GM19043 (cell line): Measurements from ENCODE around the gene CCHCR1.

Experiments used
- ATAC-seq: cut with Tn5 transposase; IDR thresholded peaks from one replicate; pipeline ENCODE4 v1.9.1; 2021; ENCODE audit warnings: low read depth; ENCODE audit not compliant: unreplicated experiment

CCHCR1 gene

DNA sequence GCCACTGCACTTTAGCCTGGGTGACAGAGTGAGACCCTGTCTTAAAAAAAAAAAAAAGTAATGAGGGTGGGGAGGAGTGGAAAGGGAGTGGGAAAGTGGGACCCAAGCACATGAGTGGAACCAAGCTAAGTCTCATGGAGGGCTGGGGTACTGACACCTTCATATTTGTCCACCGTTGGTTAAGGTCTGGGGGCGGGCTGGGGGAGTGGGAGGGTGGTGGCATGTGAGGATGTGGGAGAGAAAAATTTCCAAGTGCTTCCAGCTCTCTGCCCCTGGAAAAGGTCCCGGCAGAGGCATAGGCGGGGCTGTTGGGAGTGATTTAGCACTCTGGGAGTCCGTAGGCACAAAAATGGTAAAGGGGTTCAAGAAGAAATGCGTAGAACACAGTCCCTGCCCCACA is 24.8 kb downstream of the CCHCR1 start:
- ATAC-seq, result no peak

GRCh38 chr6:31131595-31131994 is 26.0 kb downstream of the CCHCR1 start:
- no peak for ATAC-seq

DNA sequence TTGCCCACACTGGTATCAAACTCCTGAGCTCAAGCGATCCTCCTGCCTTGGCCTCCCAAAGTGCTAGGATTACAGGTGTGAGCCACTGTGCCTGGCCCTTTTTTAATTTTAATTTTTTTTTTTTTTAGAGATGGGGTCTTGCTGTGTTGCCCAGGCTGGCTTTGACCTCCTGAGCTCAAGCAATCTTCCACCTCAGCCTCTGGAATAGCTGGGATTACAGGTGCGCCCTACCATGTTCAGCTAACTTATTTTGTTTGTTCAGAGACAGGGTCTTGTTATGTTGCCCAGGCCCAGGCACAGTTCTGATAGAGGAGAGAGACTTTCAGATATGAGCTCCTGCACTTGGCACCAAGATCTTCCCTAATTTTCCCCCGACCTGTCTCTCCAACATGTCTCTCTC is 26.9 kb downstream of the CCHCR1 start:
- no peak for ATAC-seq

DNA sequence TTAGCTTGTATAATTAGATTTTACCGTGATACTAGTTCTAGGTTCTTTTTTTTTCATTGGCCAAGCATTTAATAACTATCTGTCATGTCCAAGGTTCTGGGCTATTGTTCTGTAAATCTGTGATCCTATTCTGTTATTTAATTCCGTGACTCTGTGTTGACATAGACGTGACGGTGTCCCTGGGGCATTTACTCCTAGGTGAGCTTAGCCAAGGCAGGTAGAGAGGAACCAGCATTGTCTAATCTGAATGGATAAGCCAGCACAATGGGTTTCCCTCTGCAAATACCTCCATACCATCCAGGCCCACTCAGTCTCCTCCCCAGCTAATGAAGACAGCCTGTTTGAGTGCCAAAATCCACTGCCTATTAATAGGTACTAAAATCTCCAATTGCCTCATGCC is 28.5 kb downstream of the CCHCR1 start:
- no peak for ATAC-seq

DNA sequence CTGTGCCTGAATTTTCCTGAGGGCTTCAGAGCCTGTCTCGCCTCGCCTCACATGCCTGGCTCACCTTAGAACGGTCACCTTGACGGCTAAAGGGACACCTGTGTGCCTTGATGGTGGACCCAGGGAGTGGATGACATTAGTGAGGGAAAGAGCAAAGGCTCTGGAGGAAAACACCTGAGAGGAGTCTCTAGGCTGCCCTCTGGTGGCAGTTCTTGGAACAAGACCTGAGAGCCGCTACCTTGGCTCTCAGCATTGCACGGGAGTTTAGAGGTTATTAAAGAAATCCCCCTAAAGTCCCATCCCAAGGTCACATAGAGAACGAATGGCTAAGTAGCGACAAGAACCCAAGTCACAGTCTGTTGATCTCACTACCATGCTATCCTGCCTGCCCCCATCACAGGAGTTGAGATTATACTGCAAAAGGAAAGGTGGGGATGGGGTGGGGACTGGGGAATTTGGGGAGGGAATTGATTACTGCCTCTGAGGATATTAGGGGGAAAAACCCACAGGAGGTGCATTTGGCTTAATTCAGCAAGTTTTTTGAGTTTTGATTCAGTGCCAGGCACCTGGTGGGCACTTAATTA is 29.4 kb downstream of the CCHCR1 start:
- ATAC-seq, result no peak

- ATAC-seq, result no peak
Measured at GRCh38 chr6:31126396-31127175, 31.0 kb downstream of the CCHCR1 start.

GRCh38 chr6:31125586-31126363 is 31.8 kb downstream of the CCHCR1 start:
- no peak for ATAC-seq

- no peak for ATAC-seq
Measured at GRCh38 chr6:31125162-31125561, 32.4 kb downstream of the CCHCR1 start.

DNA sequence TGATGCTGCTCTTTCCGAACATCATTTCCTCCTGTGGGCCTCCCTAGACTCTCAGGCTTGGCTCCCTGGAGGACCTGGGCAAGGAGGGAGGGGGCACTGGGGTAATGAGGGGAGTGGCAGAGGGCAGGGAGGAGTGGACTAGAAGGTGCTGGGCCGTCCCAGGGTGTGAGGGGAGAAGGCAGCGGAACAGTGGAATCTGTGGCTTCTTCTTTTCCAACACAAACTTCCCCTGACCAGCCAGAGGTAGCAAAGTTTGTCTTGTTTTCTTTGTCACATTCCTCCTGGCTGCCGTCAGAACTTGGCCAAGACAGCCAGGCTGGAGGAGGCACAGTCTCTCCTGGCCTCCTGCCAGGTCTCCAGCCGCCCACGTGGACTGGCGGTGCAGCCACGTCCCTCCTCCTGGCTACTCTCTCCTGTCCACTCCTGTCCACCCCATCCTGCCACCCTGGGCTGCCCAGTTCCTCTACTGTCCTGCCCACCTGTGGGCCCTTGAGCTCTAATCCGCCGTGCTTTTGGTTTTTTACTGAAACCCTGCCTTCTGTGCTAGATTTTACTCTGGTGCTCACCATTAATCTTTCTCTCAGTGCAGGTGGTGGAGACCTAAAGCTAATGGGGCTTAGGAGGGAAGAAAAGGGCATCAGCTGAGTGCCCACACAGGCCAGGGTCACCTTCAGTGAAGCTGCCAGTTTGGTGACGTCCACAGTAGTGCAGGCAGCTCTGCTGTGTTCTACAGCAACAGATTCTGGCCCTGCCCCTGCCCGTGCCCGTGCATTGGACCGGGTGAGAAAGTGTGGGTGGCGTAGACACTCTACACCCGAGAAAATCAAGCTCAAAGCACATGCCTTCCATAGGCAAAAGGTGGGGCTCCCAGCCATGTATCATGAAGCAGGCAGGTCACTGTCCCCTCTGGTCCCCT is 34.6 kb downstream of the CCHCR1 start:
- no peak for ATAC-seq

- no peak for ATAC-seq
Measured at GRCh38 chr6:31121131-31121790, 36.3 kb downstream of the CCHCR1 start.

DNA sequence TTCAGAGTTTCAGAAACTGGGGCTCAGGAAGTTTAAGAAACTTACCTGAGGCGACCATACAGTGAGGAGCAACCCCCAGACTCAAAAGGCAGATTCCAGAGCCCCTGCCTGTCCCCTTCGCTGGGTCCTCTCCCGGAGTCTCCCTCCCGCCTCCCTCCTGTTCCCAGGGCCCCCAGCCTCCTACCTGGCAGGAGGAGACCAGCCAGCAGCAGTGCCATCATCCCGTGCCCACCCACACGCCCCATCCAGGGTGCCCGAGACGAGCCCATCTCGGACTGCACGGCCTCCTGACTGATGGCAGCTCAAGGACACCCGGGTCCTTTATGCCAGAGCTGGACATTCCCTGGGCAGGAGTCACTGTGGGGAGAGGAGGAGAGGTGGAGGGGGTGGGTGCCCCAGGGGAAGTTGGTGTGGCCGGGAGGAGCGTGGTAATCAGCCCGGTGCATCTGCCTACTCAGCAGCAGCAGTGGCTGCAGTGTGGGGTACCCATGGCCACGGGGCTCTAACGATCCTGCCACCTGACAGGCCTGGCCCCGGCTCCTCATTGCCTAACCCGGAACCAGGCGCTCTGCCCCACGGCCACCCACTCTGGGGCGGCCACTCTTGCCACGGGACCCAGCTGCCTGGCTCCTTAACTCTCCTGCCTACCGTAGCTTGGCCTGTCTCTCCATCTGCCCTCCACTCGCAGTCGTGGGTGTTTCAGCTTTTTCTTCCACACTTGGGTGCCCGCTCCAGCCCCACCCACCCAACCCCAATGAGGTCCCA is 37.3 kb downstream of the CCHCR1 start, which contains the start of gene CDSN:
CDSN (minus strand) TSS at position 296 of the 765 bp plus-strand sequence; CDS start at position 269, 27 bp downstream.
- ATAC-seq, result no peak

- ATAC-seq, result no peak
Measured at GRCh38 chr6:31118178-31118577, 39.4 kb downstream of the CCHCR1 start.

DNA sequence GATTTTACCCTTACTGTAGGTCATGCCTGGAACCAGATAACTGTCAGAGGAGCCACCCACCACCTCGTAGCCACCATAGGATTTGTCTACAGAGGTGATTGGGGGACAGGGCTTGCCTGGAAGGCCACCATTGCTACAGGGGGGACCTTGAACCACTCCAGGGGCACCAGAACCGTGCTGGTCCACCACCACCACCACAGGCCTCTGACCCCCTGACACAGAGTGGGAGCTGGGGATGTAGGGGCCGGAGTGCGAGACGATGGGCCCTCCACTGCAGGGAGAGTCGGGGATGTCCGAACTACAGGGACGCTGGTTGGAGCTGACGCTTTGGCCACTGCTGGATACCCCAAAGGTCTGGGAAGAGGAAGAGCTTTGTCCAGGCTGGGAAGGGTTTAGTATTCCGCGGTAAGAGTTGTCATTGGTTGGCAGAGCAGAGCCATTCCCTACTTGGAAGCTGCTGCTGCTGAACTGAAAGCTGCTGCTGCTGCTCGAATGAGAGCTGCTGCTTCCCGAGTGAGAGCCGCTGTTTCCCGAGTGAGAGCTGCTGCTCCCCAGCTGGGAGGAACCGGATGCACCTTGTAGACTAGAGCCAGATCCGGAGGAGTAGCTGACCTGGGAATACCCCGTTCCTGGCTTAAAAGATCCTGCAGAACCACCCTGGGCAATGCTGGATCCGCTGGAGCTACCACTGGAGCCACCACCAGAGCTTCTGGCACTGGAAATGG is 40.8 kb downstream of the CCHCR1 start:
- no peak for ATAC-seq

DNA sequence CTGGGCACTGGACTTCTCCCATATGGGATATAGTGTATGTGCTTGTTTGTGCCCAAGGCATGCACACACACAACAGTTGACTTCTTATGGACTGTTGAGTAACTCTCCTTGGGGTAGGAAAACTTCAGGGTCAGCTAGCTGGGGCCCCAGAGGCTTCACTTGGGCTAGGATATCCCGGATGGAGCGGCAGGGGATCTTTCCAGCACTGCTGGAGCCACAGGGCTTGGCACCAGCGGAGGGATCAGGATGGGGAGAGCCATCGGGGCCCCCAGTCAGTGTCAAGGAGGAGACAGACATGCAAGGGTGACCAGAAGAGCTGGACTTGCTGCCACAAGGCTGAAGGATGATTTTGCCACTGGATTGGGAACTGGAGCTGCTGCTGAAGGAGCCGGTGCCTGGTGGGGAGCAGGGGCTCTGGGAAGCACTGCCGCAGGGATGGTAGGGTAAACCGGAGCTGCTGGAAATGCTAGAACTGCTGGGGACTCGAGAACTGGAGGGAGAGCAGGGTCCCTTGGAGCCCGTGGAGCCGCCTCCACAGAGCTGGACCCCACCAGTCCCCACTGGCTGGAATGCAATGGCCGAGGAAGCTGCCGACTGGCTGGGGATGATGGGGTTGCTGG is 41.6 kb downstream of the CCHCR1 start:
- ATAC-seq, result no peak

GRCh38 chr6:31114970-31115849 is 42.4 kb downstream of the CCHCR1 start:
- ATAC-seq, result no peak

DNA sequence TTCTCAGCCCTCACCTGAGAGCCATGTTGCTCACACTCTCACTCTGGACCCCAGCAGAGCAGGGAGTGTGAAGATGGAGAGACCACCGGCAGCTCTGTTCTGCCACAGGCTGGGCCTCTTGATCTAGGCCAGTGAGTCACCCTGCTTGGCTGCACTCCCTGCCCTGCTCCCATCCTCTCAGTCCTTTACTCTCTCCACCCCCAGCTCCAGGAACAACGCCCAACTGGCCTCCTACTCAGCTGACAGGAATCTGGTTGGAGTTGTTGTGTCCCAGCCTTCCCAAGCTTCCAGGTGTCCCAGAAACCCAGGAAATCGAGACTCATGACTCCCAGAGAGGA is 43.1 kb downstream of the CCHCR1 start, which contains the start of gene PSORS1C1:
PSORS1C1 (plus strand) TSS at position 260 of the 338 bp plus-strand sequence. CDS start 14,833 bp downstream, outside the sequence.
- ATAC-seq, result no peak
